ENCODE data around the gene PRSS58. TPM values are rescaled to one million over a fixed set of nuclear protein-coding genes. Genes with fewer than 3 reads are reported as not detected.

Gene PRSS58
- total and polyA plus RNA-seq, 9 of the 15 experiments (the other 6 are each of a cell fraction or from before 2014, with no cell fraction given) = not detected

DNA sequence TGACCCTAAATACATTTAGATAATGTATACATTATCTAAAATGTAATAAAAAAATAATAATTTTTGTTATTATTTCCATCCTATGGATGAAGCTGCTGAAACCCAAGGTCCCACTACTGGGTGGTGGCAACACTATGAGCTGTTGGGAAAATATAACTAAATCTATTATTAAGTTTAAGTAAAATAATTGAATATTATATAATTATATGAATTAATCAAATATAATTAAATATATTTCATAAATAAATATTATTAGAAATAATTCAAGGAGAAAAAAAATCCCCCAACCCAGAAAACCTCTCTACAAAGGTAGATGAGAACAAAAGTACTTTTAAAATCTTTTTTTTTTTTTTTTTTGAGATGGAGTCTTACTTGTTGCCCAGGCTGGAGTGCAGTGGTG, 7.9 kb downstream of the PRSS58 start:
- ATAC-seq (no peak), FAIRE-seq (no peak), DNase-seq (ENCODE audit: extremely low read depth in 1 of 4, low spot score in 3 of 4) (no peak)
- Histone ChIP-seq H4K20me1 (replicated peaks; ENCODE audit: control insufficient read depth, insufficient read depth, low read length) (no peaks in the 10 kb centered on the region), H3K36me3 (ENCODE audit: control insufficient read depth, insufficient read depth, low read length) (no peaks in the 10 kb centered on the region), H3K79me2 (ENCODE audit: control insufficient read depth, insufficient read depth, low read length) (no peaks in the 10 kb centered on the region), H3K9me3 (replicated peaks; ENCODE audit: control insufficient read depth, insufficient read depth, low read depth, low read length) (no peaks in the 10 kb centered on the region), H2AFZ (ENCODE audit: low read depth, low read length) (no peak overlapping the region), H3K27ac (ENCODE audit: extremely low read depth, low read depth, low read length) (no peak overlapping the region), H3K4me2 (ENCODE audit: insufficient read depth, low read length) (no peak overlapping the region), H3K4me3 (no peak overlapping the region), H3K27me3 (ENCODE audit: control insufficient read depth in 2 of 2, insufficient read depth in 2 of 2, low read length in 2 of 2) (no peaks in the 10 kb centered on the region), H3K9ac (ENCODE audit: insufficient read depth in 1 of 2, low read depth in 2 of 2, low read length in 2 of 2) (no peak overlapping the region), H3K9me1 (ENCODE audit: control insufficient read depth, insufficient read depth, low read length) (no peaks in the 10 kb centered on the region), H3K4me1 (replicated peaks in 1 of 2; ENCODE audit: control insufficient read depth in 2 of 2, insufficient read depth in 2 of 2, low read length in 2 of 2) (no peaks in the 10 kb centered on the region)
- in situ Hi-C loops (cut with MboI) = no loop called here
- POLR2A ChIA-PET = no interaction called here
- intact Hi-C loops (cut with micrococcal nuclease) = no loop called here
- no TSS peak for BruUV-seq (replicated peaks)
- CTCF ChIA-PET (ENCODE audit: low intra/inter-chr PET ratio) = no interaction called here
- TF ChIP-seq NR3C1 (CRISPR knock-in tag; IDR thresholded peaks at IDR 0.05) (no peak), ZNF780A (CRISPR knock-in tag; IDR thresholded peaks at IDR 0.05) (no peak), ZBTB49 (CRISPR knock-in tag; IDR thresholded peaks at IDR 0.05; ENCODE audit: borderline replicate concordance) (no peak), NONO (IDR thresholded peaks at IDR 0.05; ENCODE audit: low read depth in 2 of 2, low read length in 1 of 2) (no peak), PCBP1 (IDR thresholded peaks at IDR 0.05; ENCODE audit: low read depth, low read length, poor library complexity, severe bottlenecking) (no peak), CHD4 (IDR thresholded peaks at IDR 0.05; ENCODE audit: insufficient read depth, insufficient replicate concordance, low read depth, low read length, poor library complexity, severe bottlenecking) (no peak)
- TF ChIP-seq, protein P1, sequence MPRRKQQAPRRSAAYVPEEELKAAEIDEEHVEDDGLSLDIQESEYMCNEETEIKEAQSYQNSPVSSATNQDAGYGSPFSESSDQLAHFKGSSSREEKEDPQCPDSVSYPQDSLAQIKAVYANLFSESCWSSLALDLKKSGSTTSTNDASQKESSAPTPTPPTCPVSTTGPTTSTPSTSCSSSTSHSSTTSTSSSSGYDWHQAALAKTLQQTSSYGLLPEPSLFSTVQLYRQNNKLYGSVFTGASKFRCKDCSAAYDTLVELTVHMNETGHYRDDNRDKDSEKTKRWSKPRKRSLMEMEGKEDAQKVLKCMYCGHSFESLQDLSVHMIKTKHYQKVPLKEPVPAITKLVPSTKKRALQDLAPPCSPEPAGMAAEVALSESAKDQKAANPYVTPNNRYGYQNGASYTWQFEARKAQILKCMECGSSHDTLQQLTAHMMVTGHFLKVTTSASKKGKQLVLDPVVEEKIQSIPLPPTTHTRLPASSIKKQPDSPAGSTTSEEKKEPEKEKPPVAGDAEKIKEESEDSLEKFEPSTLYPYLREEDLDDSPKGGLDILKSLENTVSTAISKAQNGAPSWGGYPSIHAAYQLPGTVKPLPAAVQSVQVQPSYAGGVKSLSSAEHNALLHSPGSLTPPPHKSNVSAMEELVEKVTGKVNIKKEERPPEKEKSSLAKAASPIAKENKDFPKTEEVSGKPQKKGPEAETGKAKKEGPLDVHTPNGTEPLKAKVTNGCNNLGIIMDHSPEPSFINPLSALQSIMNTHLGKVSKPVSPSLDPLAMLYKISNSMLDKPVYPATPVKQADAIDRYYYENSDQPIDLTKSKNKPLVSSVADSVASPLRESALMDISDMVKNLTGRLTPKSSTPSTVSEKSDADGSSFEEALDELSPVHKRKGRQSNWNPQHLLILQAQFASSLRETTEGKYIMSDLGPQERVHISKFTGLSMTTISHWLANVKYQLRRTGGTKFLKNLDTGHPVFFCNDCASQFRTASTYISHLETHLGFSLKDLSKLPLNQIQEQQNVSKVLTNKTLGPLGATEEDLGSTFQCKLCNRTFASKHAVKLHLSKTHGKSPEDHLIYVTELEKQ (CRISPR knock-in tag; IDR thresholded peaks at IDR 0.05) = no peak
